OCI-LY7 (cell line): Measurements from ENCODE around the gene RNF214. TPM values are rescaled to one million over a fixed set of nuclear protein-coding genes. Genes with fewer than 3 reads are reported as not detected.
A peak's percentile ranks its signal among the peaks of the same experiment; 100 is the strongest.
"Not testable (repeated sequence)": the region's sequence is repeated elsewhere in the genome, so short reads cannot be mapped to it uniquely, and the experiment has no call there.

ENCODE experiments used
- BruUV-seq: library from RNA; stranded (reverse); fragments of 400-500 nt; replicated peaks from 2 replicates; lab custom pipeline; 2021; lab: Mats Ljungman, UMichigan
- CTCF ChIA-PET: fragments of 300-600 bp; sonication (Branson Sonifier 250); formaldehyde crosslinking; loops from one replicate; lab custom pipeline; 2022; ENCODE audit warnings: antibody characterized with exemption; ENCODE audit not compliant: unreplicated experiment; lab: Charles Lee
- POLR2A ChIA-PET: fragments of 300-600 bp; sonication (Branson Sonifier 250); formaldehyde crosslinking; loops from one replicate; lab custom pipeline; 2022; ENCODE audit warnings: antibody characterized with exemption; lab: Charles Lee
- DNase-seq: peaks from one replicate; pipeline ENCODE4 v3.0.0-alpha.2; 2015; ENCODE audit warnings: low spot score
- H2AFZ ChIP-seq: fragments of 200-600 bp; sonication (generic), shearing (Covaris generic); 2 replicates; pipeline ENCODE4 v1.6.1; 2014; ENCODE audit warnings: mild to moderate bottlenecking, antibody characterized with exemption, low read length, moderate library complexity
- H3K27ac ChIP-seq: fragments of 200-600 bp; sonication (generic); 2 replicates; pipeline ENCODE4 v1.5.1; 2014; ENCODE audit warnings: mixed run types, low read depth, mild to moderate bottlenecking, moderate library complexity, low read length, inconsistent platforms; ENCODE audit not compliant: poor library complexity, severe bottlenecking
- H3K36me3 ChIP-seq: fragments of 200-600 bp; sonication (generic); 2 replicates; pipeline ENCODE4 v1.6.1; 2014; ENCODE audit warnings: mild to moderate bottlenecking, antibody characterized with exemption, low read length, moderate library complexity, mixed read lengths; ENCODE audit not compliant: insufficient read depth
- H3K4me1 ChIP-seq: fragments of 200-600 bp; sonication (generic); 2 replicates; pipeline ENCODE4 v1.5.1; 2014; ENCODE audit warnings: mild to moderate bottlenecking, low read length; ENCODE audit not compliant: insufficient read depth, poor library complexity, severe bottlenecking
- H3K4me2 ChIP-seq: fragments of 200-600 bp; sonication (generic); 2 replicates; pipeline ENCODE4 v1.6.1; 2014; ENCODE audit warnings: mild to moderate bottlenecking, low read length
- H3K4me3 ChIP-seq: fragments of 200-600 bp; sonication (generic); 2 replicates; pipeline ENCODE4 v1.5.1; 2014; ENCODE audit warnings: mild to moderate bottlenecking, low read depth, low read length; ENCODE audit not compliant: poor library complexity, severe bottlenecking
- H3K79me2 ChIP-seq: fragments of 200-600 bp; sonication (generic); 2 replicates; pipeline ENCODE4 v1.6.1; 2016; ENCODE audit warnings: low read depth, mild to moderate bottlenecking, low read length, moderate library complexity, mixed read lengths; ENCODE audit not compliant: insufficient read depth
- H3K9me2 ChIP-seq: fragments of 200-600 bp; sonication (generic); 2 replicates; pipeline ENCODE4 v1.6.1; 2016; ENCODE audit warnings: mild to moderate bottlenecking, low read length, mixed read lengths; ENCODE audit not compliant: insufficient read depth
- H3K9me3 ChIP-seq: fragments of 200-600 bp; sonication (generic); 2 replicates; pipeline ENCODE4 v1.6.1; 2014; ENCODE audit warnings: mild to moderate bottlenecking, mixed run types, low read length, mixed read lengths
- H4K20me1 ChIP-seq: fragments of 200-600 bp; sonication (generic); 2 replicates; pipeline ENCODE4 v1.6.1; 2014; ENCODE audit warnings: mild to moderate bottlenecking, antibody characterized with exemption, low read length, moderate library complexity, mixed read lengths; ENCODE audit not compliant: insufficient read depth
- CTCF ChIP-seq: fragments of 200-600 bp; sonication (generic); conservative IDR thresholded peaks from 2 replicates; pipeline ENCODE4 v1.5.1; 2014; ENCODE audit warnings: mild to moderate bottlenecking, antibody characterized with exemption, low read length, moderate library complexity, mixed read lengths
- EZH2phosphoT487 ChIP-seq: fragments of 200-600 bp; sonication (generic); IDR thresholded peaks from 2 replicates; pipeline ENCODE4 v1.6.1; 2018; ENCODE audit warnings: low read depth, borderline replicate concordance, mild to moderate bottlenecking, mixed run types, antibody characterized with exemption, low read length, moderate library complexity, mixed read lengths
- intact Hi-C: fragments of 100-400 bp; cut with micrococcal nuclease; formaldehyde crosslinking; loops from one replicate; pipeline ENCODE4 v1.10.0; 2022; ENCODE audit not compliant: unreplicated experiment
- total RNA-seq, 2 experiments: library from RNA; depleted of rRNA in 1 of 2; stranded (reverse); fragments of >200 nt in 1 of 2; shearing (Covaris generic) in 1 of 2; gene quantifications; 2 replicates each; pipeline ENCODE4 v1.2.3, GENCODE V29; 2014 to 2022

RNF214 gene
- total RNA-seq, 2 experiments from 2014 or later = 11.2 to 30.2 TPM

- Histone ChIP-seq H3K4me1 (no peaks in the 10 kb centered on the region), H3K9me3 (no peaks in the 10 kb centered on the region), H4K20me1 (no peaks in the 10 kb centered on the region), H3K27ac (no peak overlapping the region), H3K4me3 (no peak overlapping the region), H3K9me2 (no peaks in the 10 kb centered on the region), H3K79me2 (no peaks in the 10 kb centered on the region), H2AFZ (no peak overlapping the region), H3K36me3 (no peaks in the 10 kb centered on the region), H3K4me2 (no peak overlapping the region)
- intact Hi-C loops = no loop called here
- ChIA-PET CTCF (no interaction called here), POLR2A (no interaction called here)
- TF ChIP-seq CTCF (no peak), EZH2phosphoT487 (no peak)
- no peak for DNase-seq
- BruUV-seq = no TSS peak
Observed at GRCh38 chr11:117318738-117319137, 86.3 kb downstream of the RNF214 start.

- no TSS peak for BruUV-seq
- POLR2A ChIA-PET = no interaction called here
Observed at GRCh38 chr11:117319214-117319840, 86.9 kb downstream of the RNF214 start.

GRCh38 chr11:117327255-117327566 lies 94.7 kb downstream of the RNF214 start:
- Histone ChIP-seq H3K4me2 (peak overlapping the region; percentile 97), H3K4me1 (peaks cover 10% of the 10 kb centered on the region), H2AFZ (peak overlapping the region; percentile 87), H3K4me3 (peak overlapping the region; percentile 92)
- not testable (repeated sequence) for H3K79me2 ChIP-seq, H3K9me3 ChIP-seq, H3K36me3 ChIP-seq, H3K27ac ChIP-seq, H3K9me2 ChIP-seq, BruUV-seq, H4K20me1 ChIP-seq, DNase-seq
- ChIA-PET CTCF (interaction anchor here (0.6 to 1.0 kb wide), 2 partner anchors 43 to 1727 kb away, joined by 3 read pairs; no protein-coding TSS in a partner anchor), POLR2A (interaction anchor here (0.5 to 1.7 kb wide), 6 partner anchors 81 to 649 kb away, joined by 3 to 5 read pairs (median 4); no protein-coding TSS in a partner anchor)
- intact Hi-C loops = loop anchor here (2.0 kb wide), 1 partner anchor 94 kb away; the partner anchor contains the start of genes PCSK7 and RNF214

More at GRCh38 chr11:117319214-117319840, 86.9 kb downstream of the RNF214 start:
- H4K20me1 ChIP-seq = no peaks in the 10 kb centered on the region
- H3K9me2 ChIP-seq = no peaks in the 10 kb centered on the region
- H3K79me2 ChIP-seq = no peaks in the 10 kb centered on the region
- H3K4me2 ChIP-seq = no peak overlapping the region
- TF ChIP-seq CTCF (no peak), EZH2phosphoT487 (no peak)
- H3K27ac ChIP-seq = no peak overlapping the region
- CTCF ChIA-PET = no interaction called here
- H3K4me3 ChIP-seq = no peak overlapping the region
- intact Hi-C loops = no loop called here
- DNase-seq = no peak
- H3K36me3 ChIP-seq = no peaks in the 10 kb centered on the region
- H3K9me3 ChIP-seq = no peaks in the 10 kb centered on the region
- H2AFZ ChIP-seq = no peak overlapping the region
- no peaks in the 10 kb centered on the region for H3K4me1 ChIP-seq
